VCaP (cell line): ENCODE data around the gene INHBB.

Source experiments
- H3K27ac ChIP-seq: fragments of 450-650 bp; 2 replicates; pipeline ENCODE4 v1.5.1; 2017
- CTCF ChIP-seq: fragments of 450-650 bp; conservative IDR thresholded peaks from 2 replicates; pipeline ENCODE4 v1.5.1; 2017; ENCODE audit warnings: mild to moderate bottlenecking, moderate library complexity

The INHBB gene

DNA sequence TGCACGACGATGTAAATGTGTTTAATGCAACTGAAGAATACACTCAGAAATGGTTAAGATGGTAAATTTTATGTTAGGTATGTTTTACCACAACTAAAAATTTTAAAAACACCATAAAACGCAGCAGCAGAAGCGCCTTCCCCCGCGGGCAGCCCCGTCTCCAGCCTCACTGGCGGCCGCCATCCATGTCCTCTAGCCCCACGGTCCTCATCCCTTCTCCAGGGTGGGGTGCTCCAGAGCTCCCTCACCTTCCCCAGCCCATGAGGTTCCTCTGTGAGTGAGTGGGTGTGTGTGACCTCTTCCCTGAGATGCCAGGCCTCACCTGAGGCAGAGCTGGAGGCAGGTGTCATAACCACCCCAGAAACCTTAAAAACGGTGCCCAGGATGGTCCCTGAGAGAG lies 17.0 kb downstream of the INHBB start:
- no peak for TF ChIP-seq CTCF
- no peak overlapping the region for H3K27ac ChIP-seq

- H3K27ac ChIP-seq: no peak overlapping the region
- TF ChIP-seq CTCF: no peak
These were observed 19.4 kb downstream of the INHBB start for GRCh38 chr2:120365236-120365793.

- TF ChIP-seq CTCF: no peak
- no peak overlapping the region for H3K27ac ChIP-seq
These were observed 20.8 kb downstream of the INHBB start for GRCh38 chr2:120366698-120367097.

GRCh38 chr2:120367221-120367620 lies 21.3 kb downstream of the INHBB start:
- TF ChIP-seq CTCF: no peak
- no peak overlapping the region for H3K27ac ChIP-seq

DNA sequence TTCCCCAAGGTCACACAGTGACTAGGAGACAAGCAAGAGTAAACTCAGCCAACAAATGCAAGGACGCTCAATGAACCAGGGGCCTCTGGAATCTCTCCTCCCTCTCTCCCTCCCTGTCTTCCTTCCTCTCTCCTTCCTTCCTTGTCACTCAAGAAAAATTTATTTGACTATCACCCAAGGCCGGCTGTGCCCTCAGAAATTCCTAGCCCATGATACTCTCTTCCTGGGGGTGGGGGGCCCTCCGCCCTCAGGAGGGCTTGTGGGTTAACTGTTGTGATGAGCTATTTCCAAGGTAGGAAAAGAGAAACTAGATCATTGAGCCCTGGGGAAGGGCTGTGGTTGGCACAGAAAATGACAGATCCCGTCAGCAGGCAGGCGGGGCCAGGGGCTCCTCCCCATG lies 21.7 kb downstream of the INHBB start:
- TF ChIP-seq CTCF: no peak
- H3K27ac ChIP-seq: no peak overlapping the region

- no peak for TF ChIP-seq CTCF
- no peak overlapping the region for H3K27ac ChIP-seq
These were observed 22.1 kb downstream of the INHBB start for GRCh38 chr2:120368086-120368485.

DNA sequence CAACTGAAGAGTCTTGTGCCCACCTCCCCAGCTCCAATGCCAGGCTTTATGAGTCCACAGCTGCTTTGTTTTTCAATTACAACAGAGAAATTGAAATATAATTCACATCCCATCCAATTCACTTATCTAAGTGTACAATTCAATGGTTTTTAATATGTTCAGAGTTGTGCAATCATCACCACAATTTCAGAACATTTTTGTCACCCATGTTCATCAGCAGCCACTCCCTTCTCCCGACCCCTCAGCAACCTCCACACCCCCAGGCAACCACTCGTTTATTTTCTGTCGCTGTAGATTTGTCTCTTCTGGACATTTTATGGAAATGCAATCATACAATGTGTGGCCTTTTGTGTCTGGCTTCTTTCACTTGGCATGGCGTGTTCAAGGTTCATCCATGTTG lies 23.3 kb downstream of the INHBB start:
- no peak for TF ChIP-seq CTCF
- no peak overlapping the region for H3K27ac ChIP-seq
